Measurements from ENCODE around the gene FGF21.

DNA sequence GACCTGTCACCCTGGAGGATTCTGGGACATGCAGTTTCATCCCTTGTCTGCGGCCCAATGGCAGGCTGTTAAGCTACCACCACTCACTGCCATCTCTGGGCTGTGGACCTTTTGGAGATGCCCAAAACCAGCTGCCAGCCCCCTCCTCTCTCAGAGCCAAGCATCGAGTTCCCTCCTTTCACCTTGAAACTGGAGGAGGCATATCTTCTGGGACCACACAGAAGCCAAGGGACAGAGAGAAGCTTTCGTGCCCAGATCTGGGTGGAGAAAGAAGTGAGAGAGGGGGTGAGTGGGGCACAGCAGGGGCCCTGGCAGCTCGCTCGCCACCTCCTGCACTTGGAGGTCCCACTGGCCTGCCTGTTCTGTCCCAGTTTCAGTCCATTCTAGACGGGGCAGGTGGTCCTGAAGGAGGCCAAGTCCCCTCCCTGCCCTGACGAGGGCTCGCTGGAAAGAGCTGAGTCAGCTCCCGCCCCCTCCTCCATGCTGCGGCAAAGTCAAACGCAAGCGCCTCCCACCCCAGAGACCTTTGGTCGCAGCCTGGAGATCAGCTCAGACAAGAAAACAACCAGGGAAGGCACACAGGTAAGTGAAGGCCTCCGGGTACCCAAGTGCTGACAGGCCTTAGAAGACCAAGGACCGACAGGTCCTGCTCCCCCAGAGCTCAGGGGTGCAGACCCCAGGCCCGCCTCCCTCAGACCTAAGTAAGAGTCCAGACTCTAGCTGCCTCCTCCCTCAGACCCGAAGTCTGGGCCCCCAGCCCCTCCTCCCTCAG lies 51.7 kb downstream of the FGF21 start:
- TF ChIP-seq FOS (IDR thresholded peaks at IDR 0.05; ENCODE audit: borderline replicate concordance, insufficient read depth, low read length), result no peak
- TF ChIP-seq, protein P1, sequence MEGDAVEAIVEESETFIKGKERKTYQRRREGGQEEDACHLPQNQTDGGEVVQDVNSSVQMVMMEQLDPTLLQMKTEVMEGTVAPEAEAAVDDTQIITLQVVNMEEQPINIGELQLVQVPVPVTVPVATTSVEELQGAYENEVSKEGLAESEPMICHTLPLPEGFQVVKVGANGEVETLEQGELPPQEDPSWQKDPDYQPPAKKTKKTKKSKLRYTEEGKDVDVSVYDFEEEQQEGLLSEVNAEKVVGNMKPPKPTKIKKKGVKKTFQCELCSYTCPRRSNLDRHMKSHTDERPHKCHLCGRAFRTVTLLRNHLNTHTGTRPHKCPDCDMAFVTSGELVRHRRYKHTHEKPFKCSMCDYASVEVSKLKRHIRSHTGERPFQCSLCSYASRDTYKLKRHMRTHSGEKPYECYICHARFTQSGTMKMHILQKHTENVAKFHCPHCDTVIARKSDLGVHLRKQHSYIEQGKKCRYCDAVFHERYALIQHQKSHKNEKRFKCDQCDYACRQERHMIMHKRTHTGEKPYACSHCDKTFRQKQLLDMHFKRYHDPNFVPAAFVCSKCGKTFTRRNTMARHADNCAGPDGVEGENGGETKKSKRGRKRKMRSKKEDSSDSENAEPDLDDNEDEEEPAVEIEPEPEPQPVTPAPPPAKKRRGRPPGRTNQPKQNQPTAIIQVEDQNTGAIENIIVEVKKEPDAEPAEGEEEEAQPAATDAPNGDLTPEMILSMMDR (IDR thresholded peaks at IDR 0.05; ENCODE audit: extremely low read depth in 1 of 2, insufficient read depth in 1 of 2, low read depth in 1 of 2, low read length in 2 of 2), result no peak
- TF ChIP-seq POLR2AphosphoS5 (IDR thresholded peaks at IDR 0.05; ENCODE audit: insufficient read depth, low read depth, low read length), result no peak
- no peak for TF ChIP-seq POLR2A (IDR thresholded peaks at IDR 0.05; ENCODE audit: low read depth, low read length)
- TF ChIP-seq EZH2 (IDR thresholded peaks at IDR 0.05; ENCODE audit: borderline replicate concordance, low read depth, low read length, severe bottlenecking), result no peak
- TF ChIP-seq MYC (IDR thresholded peaks at IDR 0.05; ENCODE audit: low read depth, low read length), result no peak
- TF ChIP-seq, protein P2, sequence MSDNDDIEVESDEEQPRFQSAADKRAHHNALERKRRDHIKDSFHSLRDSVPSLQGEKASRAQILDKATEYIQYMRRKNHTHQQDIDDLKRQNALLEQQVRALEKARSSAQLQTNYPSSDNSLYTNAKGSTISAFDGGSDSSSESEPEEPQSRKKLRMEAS (IDR thresholded peaks at IDR 0.05; ENCODE audit: insufficient read depth, insufficient read length), result no peak
